Testis (tissue), 2 donors: ENCODE data around the gene GPD1L.

ENCODE experiments used
- POLR2A ChIP-seq: fragments of 450-650 bp; IDR thresholded peaks from one replicate; pipeline ENCODE4 v1.6.1; 2017; ENCODE audit warnings: antibody characterized with exemption, mild to moderate bottlenecking, moderate library complexity
- TF ChIP-seq, protein P1 (sequence below), 3 experiments: fragments of 450-650 bp in 2 of 3; fragments of 200-600 bp in 1 of 3; sonication (generic) in 1 of 3; IDR thresholded peaks; one replicate each; pipeline ENCODE4 v1.5.1; 2016 to 2019; ENCODE audit warnings: antibody characterized with exemption in 3 of 3, mild to moderate bottlenecking in 2 of 3, moderate library complexity in 1 of 3

- TF ChIP-seq, protein P1, sequence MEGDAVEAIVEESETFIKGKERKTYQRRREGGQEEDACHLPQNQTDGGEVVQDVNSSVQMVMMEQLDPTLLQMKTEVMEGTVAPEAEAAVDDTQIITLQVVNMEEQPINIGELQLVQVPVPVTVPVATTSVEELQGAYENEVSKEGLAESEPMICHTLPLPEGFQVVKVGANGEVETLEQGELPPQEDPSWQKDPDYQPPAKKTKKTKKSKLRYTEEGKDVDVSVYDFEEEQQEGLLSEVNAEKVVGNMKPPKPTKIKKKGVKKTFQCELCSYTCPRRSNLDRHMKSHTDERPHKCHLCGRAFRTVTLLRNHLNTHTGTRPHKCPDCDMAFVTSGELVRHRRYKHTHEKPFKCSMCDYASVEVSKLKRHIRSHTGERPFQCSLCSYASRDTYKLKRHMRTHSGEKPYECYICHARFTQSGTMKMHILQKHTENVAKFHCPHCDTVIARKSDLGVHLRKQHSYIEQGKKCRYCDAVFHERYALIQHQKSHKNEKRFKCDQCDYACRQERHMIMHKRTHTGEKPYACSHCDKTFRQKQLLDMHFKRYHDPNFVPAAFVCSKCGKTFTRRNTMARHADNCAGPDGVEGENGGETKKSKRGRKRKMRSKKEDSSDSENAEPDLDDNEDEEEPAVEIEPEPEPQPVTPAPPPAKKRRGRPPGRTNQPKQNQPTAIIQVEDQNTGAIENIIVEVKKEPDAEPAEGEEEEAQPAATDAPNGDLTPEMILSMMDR (IDR thresholded peaks at IDR 0.05) = no peak
- no peak for TF ChIP-seq POLR2A
Observed at GRCh38 chr3:32140943-32141342, 34.5 kb downstream of the GPD1L start.
